ENCODE data around the gene RBM47.

The RBM47 gene

DNA sequence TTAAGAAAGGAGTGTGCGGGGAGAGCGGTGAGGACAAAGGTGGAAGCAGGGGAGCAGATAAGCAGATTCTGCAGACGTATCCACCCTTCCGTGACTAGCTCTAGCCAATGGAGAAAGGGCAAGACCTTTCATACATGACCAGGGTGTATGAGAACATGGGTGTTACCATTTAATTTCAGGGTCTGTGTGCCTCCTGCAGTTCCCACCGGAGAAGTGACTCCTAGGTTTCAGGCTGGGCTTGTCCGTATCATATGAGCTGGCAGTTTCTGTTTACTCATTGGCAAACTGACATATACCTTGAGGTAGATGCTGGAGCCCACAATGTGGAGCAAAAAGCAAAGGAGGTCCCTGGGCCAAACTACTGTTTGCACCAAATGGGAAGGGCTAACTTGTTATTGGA, 6.8 kb downstream of the RBM47 start:
- Histone ChIP-seq H3K36me3 (ENCODE audit: insufficient read depth, low read length) (no peaks in the 10 kb centered on the region), H3K4me2 (ENCODE audit: low read length) (no peak overlapping the region), H3K27me3 (ENCODE audit: control insufficient read depth, insufficient read depth, low read length) (peaks cover 5% of the 10 kb centered on the region), H3K9me3 (replicated peaks; ENCODE audit: low read length) (no peaks in the 10 kb centered on the region), H3K9ac (ENCODE audit: low read depth, low read length) (no peak overlapping the region), H3K4me1 (ENCODE audit: control insufficient read depth, insufficient read depth, low read length) (peaks cover 12% of the 10 kb centered on the region), H3K4me3 (ENCODE audit: low read length) (no peak overlapping the region)

DNA sequence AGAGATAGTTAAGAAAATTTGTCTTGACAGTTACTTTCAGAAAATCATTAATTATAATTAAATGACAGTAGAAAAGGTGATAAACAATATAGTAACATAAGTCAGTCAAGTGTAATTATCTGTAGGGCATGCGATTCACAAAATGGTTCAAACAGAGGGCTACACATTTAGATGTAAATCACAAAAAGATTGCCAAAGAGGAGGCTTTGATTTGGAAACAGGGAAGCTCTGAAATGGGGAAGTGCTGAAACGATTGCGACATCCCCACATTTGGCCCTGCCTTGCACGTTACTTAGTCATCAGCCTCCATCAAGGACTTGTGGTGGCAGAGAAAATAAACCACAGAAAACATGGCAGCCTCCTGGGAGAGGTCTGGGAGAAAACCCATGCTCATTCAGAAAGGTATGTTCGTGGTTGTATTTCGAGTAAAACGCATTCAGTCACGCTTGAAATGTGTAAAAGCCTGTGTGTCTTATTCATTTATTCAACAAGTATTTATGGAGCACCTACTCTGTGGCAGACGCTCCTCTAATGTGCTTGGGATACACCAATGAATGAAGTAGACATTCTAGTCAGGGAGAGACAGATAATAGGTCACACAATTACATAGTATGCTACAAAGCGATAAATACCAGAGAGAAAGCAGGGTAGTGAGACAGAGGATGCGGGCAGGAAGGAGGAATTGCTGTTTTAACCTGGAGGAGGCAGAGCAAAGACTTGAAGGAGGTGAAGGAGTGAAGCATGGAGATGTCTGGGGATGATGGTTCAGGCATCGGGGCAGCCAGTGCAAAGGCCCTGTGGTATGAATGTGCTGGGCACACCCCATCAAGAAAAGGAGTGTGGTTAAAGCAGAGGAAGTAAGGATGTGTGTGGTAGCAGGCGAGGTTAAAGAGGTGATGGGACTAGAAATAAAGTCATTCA, 7.8 kb downstream of the RBM47 start:
- Histone ChIP-seq H3K27me3 (ENCODE audit: control insufficient read depth, insufficient read depth, low read length) (peaks cover 3% of the 10 kb centered on the region), H3K4me3 (ENCODE audit: low read length) (no peak overlapping the region), H3K9me3 (replicated peaks; ENCODE audit: low read length) (no peaks in the 10 kb centered on the region), H3K36me3 (ENCODE audit: insufficient read depth, low read length) (no peaks in the 10 kb centered on the region), H3K4me2 (ENCODE audit: low read length) (peak overlapping the region; percentile 22), H3K4me1 (ENCODE audit: control insufficient read depth, insufficient read depth, low read length) (peaks cover 12% of the 10 kb centered on the region), H3K9ac (ENCODE audit: low read depth, low read length) (no peak overlapping the region)

DNA sequence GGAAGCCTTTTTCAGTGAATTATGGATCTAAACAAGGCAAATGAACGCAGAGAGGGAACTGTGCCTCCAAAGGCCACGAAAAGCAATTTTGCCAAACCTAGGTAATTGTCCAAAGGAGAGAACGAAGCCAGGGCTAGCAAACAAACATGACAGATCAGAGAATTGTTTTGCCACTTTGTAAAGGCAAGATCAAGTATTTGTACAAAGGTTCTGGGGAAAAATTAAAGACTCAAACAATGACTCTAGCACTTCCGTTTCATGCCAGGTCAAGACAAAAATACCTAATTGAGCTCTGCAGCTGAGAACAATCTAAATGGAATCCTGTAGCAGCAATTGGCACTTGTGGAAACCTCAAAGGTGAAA, 8.5 kb downstream of the RBM47 start:
- no peak overlapping the region for H3K9ac ChIP-seq (ENCODE audit: low read depth, low read length)

DNA sequence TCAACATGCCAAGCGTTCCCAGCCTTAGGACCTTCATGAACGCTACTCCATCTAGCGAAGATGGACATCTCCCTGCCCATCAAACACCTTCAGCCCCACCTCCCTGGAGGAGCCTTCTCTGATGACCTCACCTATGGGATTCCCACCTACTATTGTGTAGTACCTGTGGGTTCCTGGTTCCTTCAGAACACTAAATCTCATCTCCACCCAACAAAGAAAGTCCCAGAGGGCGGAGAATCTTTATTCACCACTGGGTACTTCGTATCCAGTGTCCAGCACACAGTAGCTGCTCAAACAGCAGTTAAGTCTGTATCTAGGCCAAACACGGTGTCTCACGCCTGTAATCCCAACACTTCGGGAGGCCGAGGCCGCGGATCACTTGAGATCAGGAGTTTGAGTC, 10.1 kb downstream of the RBM47 start:
- Histone ChIP-seq H3K4me3 (ENCODE audit: low read length) (no peak overlapping the region), H3K9ac (ENCODE audit: low read depth, low read length) (no peak overlapping the region), H3K36me3 (ENCODE audit: insufficient read depth, low read length) (no peaks in the 10 kb centered on the region), H3K27me3 (ENCODE audit: control insufficient read depth, insufficient read depth, low read length) (no peaks in the 10 kb centered on the region), H3K9me3 (replicated peaks; ENCODE audit: low read length) (no peaks in the 10 kb centered on the region), H3K4me2 (ENCODE audit: low read length) (no peak overlapping the region), H3K4me1 (ENCODE audit: control insufficient read depth, insufficient read depth, low read length) (peaks cover 12% of the 10 kb centered on the region)

More for the DNA sequence above, 8.5 kb downstream of the RBM47 start:
- Histone ChIP-seq H3K27me3 (ENCODE audit: control insufficient read depth, insufficient read depth, low read length) (peaks cover under 1% of the 10 kb centered on the region), H3K4me3 (ENCODE audit: low read length) (no peak overlapping the region), H3K9me3 (replicated peaks; ENCODE audit: low read length) (no peaks in the 10 kb centered on the region), H3K4me1 (ENCODE audit: control insufficient read depth, insufficient read depth, low read length) (peaks cover 12% of the 10 kb centered on the region), H3K36me3 (ENCODE audit: insufficient read depth, low read length) (no peaks in the 10 kb centered on the region), H3K4me2 (ENCODE audit: low read length) (no peak overlapping the region)

DNA sequence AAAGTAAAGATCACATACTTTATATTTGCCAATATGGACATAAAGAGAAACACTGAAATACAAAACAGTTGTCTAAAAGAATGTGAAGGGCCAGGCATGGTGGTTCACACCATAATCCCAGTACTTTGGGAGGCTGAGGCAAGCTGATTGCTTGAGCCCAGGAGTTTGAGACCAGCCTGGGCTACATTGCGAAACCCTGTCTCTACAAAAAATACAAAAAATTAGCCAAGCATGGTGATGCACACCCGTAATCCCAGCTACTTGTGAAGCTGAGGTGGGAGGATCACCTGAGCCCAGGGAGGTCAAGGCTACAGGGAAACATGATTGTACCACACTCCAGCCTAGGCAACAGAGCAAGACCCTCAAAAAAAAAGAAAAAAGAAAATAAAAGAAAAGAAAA, 11.8 kb downstream of the RBM47 start:
- H3K9me3 ChIP-seq (replicated peaks; ENCODE audit: low read length) = no peaks in the 10 kb centered on the region
- H3K9ac ChIP-seq (ENCODE audit: low read depth, low read length) = no peak overlapping the region
- H3K27me3 ChIP-seq (ENCODE audit: control insufficient read depth, insufficient read depth, low read length) = no peaks in the 10 kb centered on the region
- H3K4me1 ChIP-seq (ENCODE audit: control insufficient read depth, insufficient read depth, low read length) = peaks cover 12% of the 10 kb centered on the region
- H3K36me3 ChIP-seq (ENCODE audit: insufficient read depth, low read length) = no peaks in the 10 kb centered on the region
- no peak overlapping the region for H3K4me2 ChIP-seq (ENCODE audit: low read length)
- H3K4me3 ChIP-seq (ENCODE audit: low read length) = no peak overlapping the region

DNA sequence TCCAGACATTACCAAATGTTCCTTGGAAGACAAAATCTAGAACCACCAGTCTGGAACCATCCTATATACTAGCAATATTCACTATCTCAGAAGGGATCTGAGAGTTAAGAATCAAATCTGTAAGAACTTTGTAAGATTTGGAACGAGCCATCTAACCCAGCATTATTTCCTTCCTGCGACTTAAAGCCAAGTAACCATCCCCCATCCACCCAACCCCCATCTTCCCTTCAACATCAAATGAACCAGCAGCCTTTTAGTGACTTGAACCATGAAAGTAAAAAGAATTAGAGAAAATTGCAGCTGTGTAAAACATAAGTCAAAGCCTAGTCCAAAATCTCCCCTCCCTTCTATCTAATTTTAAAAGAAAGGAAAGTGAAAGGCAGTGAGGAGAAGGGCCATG, 15.6 kb downstream of the RBM47 start:
- Histone ChIP-seq H3K9me3 (replicated peaks; ENCODE audit: low read length) (no peaks in the 10 kb centered on the region), H3K36me3 (ENCODE audit: insufficient read depth, low read length) (no peaks in the 10 kb centered on the region), H3K4me3 (ENCODE audit: low read length) (no peak overlapping the region), H3K27me3 (ENCODE audit: control insufficient read depth, insufficient read depth, low read length) (no peaks in the 10 kb centered on the region), H3K9ac (ENCODE audit: low read depth, low read length) (no peak overlapping the region), H3K4me1 (ENCODE audit: control insufficient read depth, insufficient read depth, low read length) (no peaks in the 10 kb centered on the region), H3K4me2 (ENCODE audit: low read length) (no peak overlapping the region)

DNA sequence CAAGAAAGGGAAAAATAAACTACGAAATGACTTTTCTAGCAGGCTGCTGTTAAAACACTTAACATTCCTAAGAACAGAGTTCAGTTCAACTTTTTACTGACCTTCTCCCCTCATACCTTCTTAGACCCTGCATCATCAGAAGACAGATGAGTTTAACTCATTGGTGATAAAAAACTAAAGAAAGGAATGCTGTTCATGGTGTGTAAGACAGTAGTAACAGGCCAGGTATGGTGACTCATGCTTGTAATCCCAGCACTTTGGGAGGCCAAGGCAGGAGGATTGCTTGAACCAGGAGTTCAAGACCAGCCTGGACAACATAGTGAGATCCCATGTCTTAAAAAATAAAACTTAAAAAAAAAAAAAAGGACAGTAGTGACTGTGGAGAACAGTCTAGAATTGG, 16.2 kb downstream of the RBM47 start:
- no peaks in the 10 kb centered on the region for H3K36me3 ChIP-seq (ENCODE audit: insufficient read depth, low read length)
- H3K27me3 ChIP-seq (ENCODE audit: control insufficient read depth, insufficient read depth, low read length) = no peaks in the 10 kb centered on the region
- H3K9ac ChIP-seq (ENCODE audit: low read depth, low read length) = no peak overlapping the region
- no peaks in the 10 kb centered on the region for H3K9me3 ChIP-seq (replicated peaks; ENCODE audit: low read length)
- no peak overlapping the region for H3K4me2 ChIP-seq (ENCODE audit: low read length)
- no peaks in the 10 kb centered on the region for H3K4me1 ChIP-seq (ENCODE audit: control insufficient read depth, insufficient read depth, low read length)
- H3K4me3 ChIP-seq (ENCODE audit: low read length) = no peak overlapping the region

DNA sequence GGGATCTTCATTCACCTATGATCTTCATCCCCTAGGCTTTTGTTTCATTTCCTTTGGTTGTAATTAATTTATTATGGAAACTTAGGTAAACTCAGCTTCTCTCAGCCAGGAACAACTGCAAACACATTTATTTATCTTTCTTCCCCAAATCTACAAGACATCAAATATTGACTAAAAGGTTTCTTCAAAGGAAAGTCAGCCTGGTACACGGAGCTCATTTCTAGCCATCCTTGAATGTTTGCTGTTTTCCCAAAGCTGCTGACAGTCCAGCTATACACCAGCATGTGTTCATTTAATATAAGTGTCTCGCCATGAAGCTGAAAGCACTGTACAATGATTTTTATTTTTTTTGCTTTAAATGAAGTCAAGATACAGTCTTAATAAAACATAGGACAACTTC, 16.8 kb downstream of the RBM47 start:
- Histone ChIP-seq H3K4me2 (ENCODE audit: low read length) (no peak overlapping the region), H3K4me3 (ENCODE audit: low read length) (no peak overlapping the region), H3K9me3 (replicated peaks; ENCODE audit: low read length) (no peaks in the 10 kb centered on the region), H3K9ac (ENCODE audit: low read depth, low read length) (no peak overlapping the region), H3K4me1 (ENCODE audit: control insufficient read depth, insufficient read depth, low read length) (no peaks in the 10 kb centered on the region), H3K36me3 (ENCODE audit: insufficient read depth, low read length) (no peaks in the 10 kb centered on the region), H3K27me3 (ENCODE audit: control insufficient read depth, insufficient read depth, low read length) (no peaks in the 10 kb centered on the region)

DNA sequence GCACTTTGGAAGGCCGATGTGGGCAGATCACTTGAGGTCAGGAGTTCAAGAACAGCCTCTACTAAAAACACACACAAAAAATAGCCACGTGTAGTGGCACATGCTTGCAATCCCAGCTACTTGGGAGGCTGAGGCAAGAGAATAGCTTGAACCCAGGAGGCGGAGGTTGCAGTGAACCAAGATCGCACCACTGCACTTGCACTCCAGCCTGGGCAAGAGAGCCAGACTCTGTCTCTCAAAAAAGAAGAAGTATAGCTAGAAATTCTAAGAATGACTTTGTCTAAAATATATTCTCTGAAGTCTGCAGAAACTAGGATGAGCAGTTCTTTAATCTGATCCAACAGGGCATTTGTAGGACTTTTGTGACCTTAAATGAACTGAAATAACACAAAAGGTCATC, 17.4 kb downstream of the RBM47 start:
- Histone ChIP-seq H3K4me3 (ENCODE audit: low read length) (no peak overlapping the region), H3K9ac (ENCODE audit: low read depth, low read length) (no peak overlapping the region), H3K9me3 (replicated peaks; ENCODE audit: low read length) (no peaks in the 10 kb centered on the region), H3K4me1 (ENCODE audit: control insufficient read depth, insufficient read depth, low read length) (no peaks in the 10 kb centered on the region), H3K27me3 (ENCODE audit: control insufficient read depth, insufficient read depth, low read length) (no peaks in the 10 kb centered on the region), H3K36me3 (ENCODE audit: insufficient read depth, low read length) (no peaks in the 10 kb centered on the region), H3K4me2 (ENCODE audit: low read length) (no peak overlapping the region)

DNA sequence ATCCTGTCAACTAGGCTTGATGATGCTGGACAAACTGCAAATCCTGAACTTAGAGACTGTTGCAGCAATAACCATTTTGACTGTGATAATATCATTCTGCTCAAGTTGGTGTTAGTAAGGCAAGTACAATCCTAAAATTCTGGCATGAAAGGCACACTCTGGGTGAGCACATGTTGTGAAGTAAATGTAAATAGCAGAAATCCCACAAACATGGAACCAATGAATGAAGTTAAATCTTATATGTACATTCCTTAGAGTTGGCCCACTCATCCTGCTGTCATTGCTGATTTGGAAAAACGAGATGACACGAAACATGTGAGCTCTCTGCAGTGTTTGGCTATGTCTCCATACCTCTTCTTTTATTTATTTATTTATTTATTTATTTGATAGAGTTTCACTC, 21.0 kb downstream of the RBM47 start:
- no peaks in the 10 kb centered on the region for H3K4me1 ChIP-seq (ENCODE audit: control insufficient read depth, insufficient read depth, low read length)
- H3K9ac ChIP-seq (ENCODE audit: low read depth, low read length) = no peak overlapping the region
- no peaks in the 10 kb centered on the region for H3K27me3 ChIP-seq (ENCODE audit: control insufficient read depth, insufficient read depth, low read length)
- no peak overlapping the region for H3K4me3 ChIP-seq (ENCODE audit: low read length)
- H3K9me3 ChIP-seq (replicated peaks; ENCODE audit: low read length) = no peaks in the 10 kb centered on the region
- no peak overlapping the region for H3K4me2 ChIP-seq (ENCODE audit: low read length)
- H3K36me3 ChIP-seq (ENCODE audit: insufficient read depth, low read length) = no peaks in the 10 kb centered on the region

DNA sequence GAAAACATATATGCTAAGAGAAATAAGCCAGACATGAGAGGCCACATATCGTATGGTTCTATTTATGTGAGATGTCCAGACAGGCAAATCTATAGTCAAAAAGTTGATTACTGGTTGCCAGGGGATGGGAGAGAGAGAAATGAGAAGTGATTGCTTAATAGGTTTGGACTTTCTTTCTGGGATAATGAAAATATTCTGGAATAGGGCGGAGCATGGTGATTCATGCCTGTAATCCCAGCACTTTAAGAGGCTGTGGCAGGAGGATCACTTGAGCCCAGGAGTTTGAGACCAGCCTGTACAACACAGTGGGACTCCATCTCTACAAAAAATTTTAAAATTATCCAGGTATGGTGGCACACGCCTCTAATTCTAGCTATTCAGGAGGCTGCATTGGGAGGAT, 22.4 kb downstream of the RBM47 start:
- no peaks in the 10 kb centered on the region for H3K9me3 ChIP-seq (replicated peaks; ENCODE audit: low read length)
- no peaks in the 10 kb centered on the region for H3K36me3 ChIP-seq (ENCODE audit: insufficient read depth, low read length)
- no peak overlapping the region for H3K9ac ChIP-seq (ENCODE audit: low read depth, low read length)
- H3K4me2 ChIP-seq (ENCODE audit: low read length) = no peak overlapping the region
- H3K4me3 ChIP-seq (ENCODE audit: low read length) = no peak overlapping the region
- H3K27me3 ChIP-seq (ENCODE audit: control insufficient read depth, insufficient read depth, low read length) = no peaks in the 10 kb centered on the region
- no peaks in the 10 kb centered on the region for H3K4me1 ChIP-seq (ENCODE audit: control insufficient read depth, insufficient read depth, low read length)

DNA sequence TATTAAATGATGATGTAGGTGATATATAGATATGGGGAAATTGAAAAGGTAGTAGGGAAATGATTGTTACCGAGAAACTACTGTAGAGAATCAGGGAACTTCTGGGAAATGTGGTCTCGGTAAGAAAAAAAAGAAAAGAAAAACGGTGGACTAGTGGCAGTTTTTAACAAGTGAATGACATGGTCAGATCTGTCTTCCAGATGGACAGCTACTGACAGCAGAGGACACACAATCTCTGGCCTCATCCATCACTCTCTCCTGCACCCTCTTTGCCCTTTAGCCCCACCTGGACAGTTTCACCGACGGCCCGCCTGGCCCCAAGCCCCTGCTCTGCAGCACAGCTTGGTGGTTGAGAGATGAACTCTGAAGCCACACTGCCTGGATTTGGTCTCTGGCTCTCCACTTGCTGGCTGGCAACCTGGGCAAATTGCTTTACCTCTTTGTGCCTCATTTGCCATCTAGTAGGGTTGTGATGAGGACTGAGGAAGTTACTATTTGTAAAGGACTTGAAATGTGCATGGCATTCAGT, 23.4 kb downstream of the RBM47 start:
- H3K27me3 ChIP-seq (ENCODE audit: control insufficient read depth, insufficient read depth, low read length) = no peaks in the 10 kb centered on the region
- H3K4me2 ChIP-seq (ENCODE audit: low read length) = no peak overlapping the region
- no peak overlapping the region for H3K4me3 ChIP-seq (ENCODE audit: low read length)
- H3K36me3 ChIP-seq (ENCODE audit: insufficient read depth, low read length) = no peaks in the 10 kb centered on the region
- H3K9ac ChIP-seq (ENCODE audit: low read depth, low read length) = no peak overlapping the region
- H3K9me3 ChIP-seq (replicated peaks; ENCODE audit: low read length) = no peaks in the 10 kb centered on the region
- H3K4me1 ChIP-seq (ENCODE audit: control insufficient read depth, insufficient read depth, low read length) = no peaks in the 10 kb centered on the region

Measured in skeletal muscle satellite cell (primary cell).